ENCODE data around the gene FCAMR. TPM values are rescaled to one million over a fixed set of nuclear protein-coding genes. Genes with fewer than 3 reads are reported as not detected.

Gene FCAMR
- total RNA-seq = not detected in 2 replicates
- not detected in 2 replicates for polyA plus RNA-seq

DNA sequence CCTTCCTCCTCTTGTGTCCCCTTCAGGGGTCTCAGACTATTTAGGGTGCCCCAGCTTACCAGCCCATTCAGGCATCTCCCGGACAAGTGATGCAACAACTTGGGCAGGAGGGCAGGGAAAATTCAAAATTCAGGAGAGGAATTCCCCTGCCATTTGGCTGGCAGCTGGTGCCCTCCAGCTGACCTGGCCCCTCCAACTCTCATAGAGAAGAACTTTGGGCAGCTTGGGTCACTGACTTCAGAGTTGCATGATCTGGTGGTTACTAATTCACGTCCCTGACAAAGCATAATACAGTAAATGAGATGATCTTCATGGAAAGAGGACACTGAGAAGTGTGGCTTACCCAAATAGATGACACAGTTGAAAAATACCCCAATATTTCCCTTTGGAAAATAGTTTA lies at the start of gene FCAMR:
TSS of gene FCAMR (minus strand) at position 15 of the 400 bp plus-strand sequence. CDS start 335 bp downstream, outside the sequence.
- no peaks in the 10 kb centered on the region for H3K36me3 ChIP-seq

DNA sequence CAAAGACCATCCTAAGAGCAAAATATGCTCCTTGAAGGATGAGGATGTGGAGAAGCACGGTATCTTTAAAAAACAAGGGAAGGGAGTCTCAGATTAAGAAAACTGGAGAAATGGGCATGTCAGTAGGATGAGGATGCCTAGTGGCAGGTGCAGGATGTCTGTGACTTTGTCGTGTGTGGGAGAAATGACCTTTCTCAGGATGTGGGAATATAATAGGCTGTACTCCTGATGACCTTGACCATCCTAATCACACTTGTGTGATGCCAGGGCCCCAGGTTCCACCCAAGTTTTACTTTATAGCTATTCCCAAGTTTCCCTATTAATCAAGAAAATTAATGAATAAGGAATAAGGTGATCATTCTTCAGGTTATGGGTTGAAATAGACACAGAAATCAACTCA lies 49.4 kb upstream of the FCAMR start:
- Histone ChIP-seq H3K9me3 (ENCODE audit: low read depth) (no peaks in the 10 kb centered on the region), H3K4me3 (no peak overlapping the region), H3K27me3 (no peaks in the 10 kb centered on the region), H3K4me1 (ENCODE audit: low read depth) (peaks cover 11% of the 10 kb centered on the region), H3K27ac (no peak overlapping the region), H3K36me3 (no peaks in the 10 kb centered on the region)
- DNase-seq (ENCODE audit: low read depth in 1 of 2, low spot score in 1 of 2) = no peak
- TF ChIP-seq, protein P1, sequence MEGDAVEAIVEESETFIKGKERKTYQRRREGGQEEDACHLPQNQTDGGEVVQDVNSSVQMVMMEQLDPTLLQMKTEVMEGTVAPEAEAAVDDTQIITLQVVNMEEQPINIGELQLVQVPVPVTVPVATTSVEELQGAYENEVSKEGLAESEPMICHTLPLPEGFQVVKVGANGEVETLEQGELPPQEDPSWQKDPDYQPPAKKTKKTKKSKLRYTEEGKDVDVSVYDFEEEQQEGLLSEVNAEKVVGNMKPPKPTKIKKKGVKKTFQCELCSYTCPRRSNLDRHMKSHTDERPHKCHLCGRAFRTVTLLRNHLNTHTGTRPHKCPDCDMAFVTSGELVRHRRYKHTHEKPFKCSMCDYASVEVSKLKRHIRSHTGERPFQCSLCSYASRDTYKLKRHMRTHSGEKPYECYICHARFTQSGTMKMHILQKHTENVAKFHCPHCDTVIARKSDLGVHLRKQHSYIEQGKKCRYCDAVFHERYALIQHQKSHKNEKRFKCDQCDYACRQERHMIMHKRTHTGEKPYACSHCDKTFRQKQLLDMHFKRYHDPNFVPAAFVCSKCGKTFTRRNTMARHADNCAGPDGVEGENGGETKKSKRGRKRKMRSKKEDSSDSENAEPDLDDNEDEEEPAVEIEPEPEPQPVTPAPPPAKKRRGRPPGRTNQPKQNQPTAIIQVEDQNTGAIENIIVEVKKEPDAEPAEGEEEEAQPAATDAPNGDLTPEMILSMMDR (IDR thresholded peaks at IDR 0.05; ENCODE audit: low read depth, low read length) = no peak

More for the DNA sequence above, at the start of gene FCAMR:
- H3K27me3 ChIP-seq = peaks cover 13% of the 10 kb centered on the region
- TF ChIP-seq, protein P1 (IDR thresholded peaks at IDR 0.05; ENCODE audit: low read depth, low read length) = no peak
- H3K9me3 ChIP-seq (ENCODE audit: low read depth) = no peaks in the 10 kb centered on the region
- no peak within 1 kb of the TSS for H3K27ac ChIP-seq
- DNase-seq (ENCODE audit: low read depth in 1 of 2, low spot score in 1 of 2) = no peak
- no peaks in the 10 kb centered on the region for H3K4me1 ChIP-seq (ENCODE audit: low read depth)
- no peak within 1 kb of the TSS for H3K4me3 ChIP-seq

- H3K4me1 ChIP-seq (ENCODE audit: low read depth) = peaks cover 6% of the 10 kb centered on the region
- TF ChIP-seq, protein P1 (IDR thresholded peaks at IDR 0.05; ENCODE audit: low read depth, low read length) = no peak
- H3K27me3 ChIP-seq = no peaks in the 10 kb centered on the region
- DNase-seq (ENCODE audit: low read depth in 1 of 2, low spot score in 1 of 2) = no peak
- no peaks in the 10 kb centered on the region for H3K36me3 ChIP-seq
- no peaks in the 10 kb centered on the region for H3K9me3 ChIP-seq (ENCODE audit: low read depth)
- no peak overlapping the region for H3K27ac ChIP-seq
- no peak overlapping the region for H3K4me3 ChIP-seq
These were observed 48.9 kb upstream of the FCAMR start for GRCh38 chr1:207019161-207019560.

- no peak overlapping the region for H3K4me3 ChIP-seq
- H3K36me3 ChIP-seq = no peaks in the 10 kb centered on the region
- no peak overlapping the region for H3K27ac ChIP-seq
- peaks cover 1% of the 10 kb centered on the region for H3K4me1 ChIP-seq (ENCODE audit: low read depth)
- H3K27me3 ChIP-seq = no peaks in the 10 kb centered on the region
- TF ChIP-seq, protein P1 (IDR thresholded peaks at IDR 0.05; ENCODE audit: low read depth, low read length) = no peak
- DNase-seq (ENCODE audit: low read depth in 1 of 2, low spot score in 1 of 2) = no peak
- no peaks in the 10 kb centered on the region for H3K9me3 ChIP-seq (ENCODE audit: low read depth)
These were observed 48.4 kb upstream of the FCAMR start for GRCh38 chr1:207018707-207019106.

DNA sequence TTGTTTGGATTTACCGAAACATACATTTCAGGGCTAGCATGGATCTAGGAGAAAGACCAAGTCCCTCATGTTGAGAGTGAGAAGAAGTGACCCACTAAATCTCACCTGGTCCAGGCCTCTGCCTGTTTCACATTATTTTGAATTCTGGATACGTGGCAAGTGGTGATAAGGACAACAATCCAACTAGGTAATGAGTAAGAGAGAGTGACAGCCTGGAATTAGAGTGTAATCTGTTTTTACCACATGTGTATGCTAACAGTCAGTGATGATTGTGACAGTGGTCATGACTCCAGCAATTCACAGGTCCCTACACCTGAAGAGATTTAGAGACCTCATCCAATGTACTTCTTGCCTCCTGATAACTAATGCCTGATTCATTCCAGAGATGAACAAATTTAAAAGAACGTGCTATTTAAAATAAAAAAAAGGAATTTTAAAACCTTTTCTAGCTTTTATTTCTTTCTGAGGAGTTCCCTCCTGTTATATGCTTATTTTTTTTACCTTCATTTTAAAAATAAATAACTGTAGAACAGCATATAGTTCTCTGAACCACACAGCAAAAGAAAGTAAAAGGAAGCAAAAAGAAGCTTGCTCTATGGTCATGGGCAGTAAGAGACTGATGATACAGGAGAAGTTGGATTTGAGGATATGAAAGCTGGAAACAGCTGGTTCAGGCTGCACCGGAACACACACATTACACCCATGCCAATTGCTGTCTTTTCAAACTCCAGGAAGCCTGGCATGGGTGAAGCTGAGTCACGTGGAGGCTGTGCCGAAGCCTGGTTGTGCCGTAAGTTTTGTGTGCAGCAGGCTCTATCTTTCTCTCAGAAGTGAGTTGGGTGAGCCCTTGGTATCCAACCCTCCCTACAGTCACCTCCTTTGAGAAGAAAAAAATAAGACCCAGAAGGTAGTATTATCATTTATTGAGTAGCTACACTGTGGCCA lies 47.6 kb upstream of the FCAMR start:
- Histone ChIP-seq H3K4me1 (ENCODE audit: low read depth) (no peaks in the 10 kb centered on the region), H3K27me3 (no peaks in the 10 kb centered on the region), H3K4me3 (no peak overlapping the region), H3K36me3 (no peaks in the 10 kb centered on the region), H3K27ac (no peak overlapping the region), H3K9me3 (ENCODE audit: low read depth) (no peaks in the 10 kb centered on the region)
- TF ChIP-seq, protein P1 (IDR thresholded peaks at IDR 0.05; ENCODE audit: low read depth, low read length) = no peak
- DNase-seq (ENCODE audit: low read depth in 1 of 2, low spot score in 1 of 2) = no peak

Measured in cardiac muscle cell (in vitro differentiated cells and primary cell).